ENCODE results near the gene FAM149A. TPM values are rescaled to one million over a fixed set of nuclear protein-coding genes. Genes with fewer than 3 reads are reported as not detected.

Gene FAM149A
- total RNA-seq, 4 donors from 2014 or later = 1.5 to 5.9 (median 3.3) TPM

DNA sequence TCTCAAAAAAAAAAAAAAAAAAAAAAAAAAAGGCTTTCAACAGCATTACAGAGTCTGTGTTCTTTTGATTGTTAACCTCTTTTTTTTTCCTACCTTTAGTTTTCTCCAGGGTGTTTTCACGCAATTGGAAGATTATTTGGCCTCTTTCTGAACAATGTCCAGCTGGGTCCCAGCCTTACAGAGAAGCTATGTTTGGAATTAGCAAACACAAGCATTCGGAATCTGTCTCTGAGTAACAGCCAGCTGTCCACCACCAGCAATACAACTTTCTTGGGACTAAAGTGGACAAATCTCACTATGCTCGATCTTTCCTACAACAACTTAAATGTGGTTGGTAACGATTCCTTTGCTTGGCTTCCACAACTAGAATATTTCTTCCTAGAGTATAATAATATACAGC, 22.3 kb upstream of the FAM149A start:
- Histone ChIP-seq H3K4me3 (no peak overlapping the region), H3K27ac (no peak overlapping the region), H3K36me3 (no peaks in the 10 kb centered on the region), H3K4me1 (no peaks in the 10 kb centered on the region), H3K9me3 (no peaks in the 10 kb centered on the region), H3K27me3 (no peaks in the 10 kb centered on the region)
- in situ Hi-C loops (cut with MboI; ENCODE audit: low sequenced_read_pairs in 4 of 4) = no loop called here
- DNase-seq (no peak), ATAC-seq (no peak)
- intact Hi-C loops (cut with DNase I; ENCODE audit: low total_unique reads) = no loop called here
- TF ChIP-seq, protein P1, sequence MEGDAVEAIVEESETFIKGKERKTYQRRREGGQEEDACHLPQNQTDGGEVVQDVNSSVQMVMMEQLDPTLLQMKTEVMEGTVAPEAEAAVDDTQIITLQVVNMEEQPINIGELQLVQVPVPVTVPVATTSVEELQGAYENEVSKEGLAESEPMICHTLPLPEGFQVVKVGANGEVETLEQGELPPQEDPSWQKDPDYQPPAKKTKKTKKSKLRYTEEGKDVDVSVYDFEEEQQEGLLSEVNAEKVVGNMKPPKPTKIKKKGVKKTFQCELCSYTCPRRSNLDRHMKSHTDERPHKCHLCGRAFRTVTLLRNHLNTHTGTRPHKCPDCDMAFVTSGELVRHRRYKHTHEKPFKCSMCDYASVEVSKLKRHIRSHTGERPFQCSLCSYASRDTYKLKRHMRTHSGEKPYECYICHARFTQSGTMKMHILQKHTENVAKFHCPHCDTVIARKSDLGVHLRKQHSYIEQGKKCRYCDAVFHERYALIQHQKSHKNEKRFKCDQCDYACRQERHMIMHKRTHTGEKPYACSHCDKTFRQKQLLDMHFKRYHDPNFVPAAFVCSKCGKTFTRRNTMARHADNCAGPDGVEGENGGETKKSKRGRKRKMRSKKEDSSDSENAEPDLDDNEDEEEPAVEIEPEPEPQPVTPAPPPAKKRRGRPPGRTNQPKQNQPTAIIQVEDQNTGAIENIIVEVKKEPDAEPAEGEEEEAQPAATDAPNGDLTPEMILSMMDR (IDR thresholded peaks at IDR 0.05 in 4 of 5, conservative IDR thresholded peaks at IDR 0.05 in 1 of 5) = no peak
- no peak for TF ChIP-seq POLR2A (IDR thresholded peaks at IDR 0.05)

DNA sequence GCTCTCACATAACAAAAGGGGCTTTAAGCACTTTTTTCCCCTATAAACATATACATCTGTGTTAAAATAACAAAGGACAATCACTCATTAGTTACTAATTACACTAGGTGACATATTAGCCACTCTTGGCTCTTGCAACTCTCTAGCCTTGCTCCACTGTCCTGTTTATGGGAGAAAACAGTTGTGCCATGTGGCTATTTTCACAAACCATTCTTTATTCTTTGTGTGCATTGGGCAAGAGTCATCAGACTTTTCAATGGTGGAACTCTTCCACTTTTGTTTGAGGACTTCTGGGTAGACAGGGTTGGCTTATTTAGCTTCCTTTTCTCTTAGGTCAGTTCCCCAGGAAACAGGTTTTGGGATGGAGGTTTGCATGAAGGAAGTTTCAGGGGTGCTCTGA, 16.0 kb upstream of the FAM149A start:
- DNase-seq (no peak), ATAC-seq (no peak)
- in situ Hi-C loops (cut with MboI; ENCODE audit: low sequenced_read_pairs in 4 of 4) = no loop called here
- H3K9me3 ChIP-seq = no peaks in the 10 kb centered on the region
- no peak overlapping the region for H3K4me3 ChIP-seq
- no peaks in the 10 kb centered on the region for H3K27me3 ChIP-seq
- H3K4me1 ChIP-seq = no peaks in the 10 kb centered on the region
- no peak overlapping the region for H3K27ac ChIP-seq
- TF ChIP-seq, protein P1 (IDR thresholded peaks at IDR 0.05 in 4 of 5, conservative IDR thresholded peaks at IDR 0.05 in 1 of 5) = no peak
- TF ChIP-seq POLR2A (IDR thresholded peaks at IDR 0.05) = no peak
- intact Hi-C loops (cut with DNase I; ENCODE audit: low total_unique reads) = no loop called here
- H3K36me3 ChIP-seq = no peaks in the 10 kb centered on the region

DNA sequence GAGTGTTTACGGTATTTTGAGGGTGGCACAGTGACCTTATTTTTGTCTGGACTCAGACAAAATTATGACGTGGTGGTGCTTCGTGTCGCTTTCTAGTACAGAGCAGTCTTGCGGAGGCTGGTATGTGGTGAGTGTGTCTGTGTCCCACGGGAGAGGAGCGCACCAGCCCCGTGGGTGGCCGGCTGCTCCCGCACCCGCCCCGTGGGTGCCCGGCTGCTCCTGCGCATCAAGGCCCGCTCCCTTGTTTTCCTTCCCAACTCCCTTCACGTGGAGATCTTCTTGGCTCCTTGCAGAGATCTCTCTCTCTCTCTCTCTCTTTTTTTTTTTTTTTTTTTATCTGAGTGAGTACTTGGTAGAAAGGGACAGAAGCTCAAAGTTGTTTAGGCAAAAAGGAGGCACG, 12.2 kb upstream of the FAM149A start:
- Histone ChIP-seq H3K36me3 (no peaks in the 10 kb centered on the region), H3K4me3 (no peak overlapping the region), H3K27me3 (no peaks in the 10 kb centered on the region), H3K9me3 (no peaks in the 10 kb centered on the region), H3K4me1 (no peaks in the 10 kb centered on the region), H3K27ac (no peak overlapping the region)
- no peak for ATAC-seq
- in situ Hi-C loops (cut with MboI; ENCODE audit: low sequenced_read_pairs in 4 of 4) (no loop called here), intact Hi-C loops (cut with DNase I; ENCODE audit: low total_unique reads) (no loop called here)
- TF ChIP-seq, protein P1 (IDR thresholded peaks at IDR 0.05 in 4 of 5, conservative IDR thresholded peaks at IDR 0.05 in 1 of 5) = no peak
- TF ChIP-seq POLR2A (IDR thresholded peaks at IDR 0.05) = no peak
- no peak for DNase-seq

DNA sequence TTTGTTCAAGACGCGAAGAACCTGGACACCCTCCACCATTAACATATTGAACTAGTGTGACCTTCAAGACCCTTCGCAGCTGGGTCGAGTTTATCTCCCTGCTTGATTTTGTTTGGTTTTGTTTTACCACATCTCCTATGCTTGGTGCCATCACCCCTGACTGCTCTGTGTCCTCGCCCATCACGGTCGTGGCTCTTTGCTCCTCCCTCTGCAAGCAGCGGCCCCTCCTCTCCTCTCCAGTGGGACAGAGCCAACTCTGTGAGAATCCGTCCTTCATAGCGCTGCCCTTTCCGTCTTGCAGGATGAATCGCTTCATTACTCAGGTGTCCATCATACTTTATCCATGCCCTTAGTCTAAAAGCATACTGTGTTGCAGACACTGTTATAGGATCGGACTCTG, 9.1 kb upstream of the FAM149A start:
- TF ChIP-seq POLR2A (IDR thresholded peaks at IDR 0.05) = no peak
- TF ChIP-seq, protein P1 (IDR thresholded peaks at IDR 0.05 in 4 of 5, conservative IDR thresholded peaks at IDR 0.05 in 1 of 5) = no peak
- Histone ChIP-seq H3K4me3 (no peak overlapping the region), H3K27ac (no peak overlapping the region), H3K4me1 (no peaks in the 10 kb centered on the region), H3K27me3 (no peaks in the 10 kb centered on the region), H3K9me3 (no peaks in the 10 kb centered on the region), H3K36me3 (no peaks in the 10 kb centered on the region)
- no peak for ATAC-seq
- intact Hi-C loops (cut with DNase I; ENCODE audit: low total_unique reads) = no loop called here
- in situ Hi-C loops (cut with MboI; ENCODE audit: low sequenced_read_pairs in 4 of 4) = no loop called here
- DNase-seq = no peak

DNA sequence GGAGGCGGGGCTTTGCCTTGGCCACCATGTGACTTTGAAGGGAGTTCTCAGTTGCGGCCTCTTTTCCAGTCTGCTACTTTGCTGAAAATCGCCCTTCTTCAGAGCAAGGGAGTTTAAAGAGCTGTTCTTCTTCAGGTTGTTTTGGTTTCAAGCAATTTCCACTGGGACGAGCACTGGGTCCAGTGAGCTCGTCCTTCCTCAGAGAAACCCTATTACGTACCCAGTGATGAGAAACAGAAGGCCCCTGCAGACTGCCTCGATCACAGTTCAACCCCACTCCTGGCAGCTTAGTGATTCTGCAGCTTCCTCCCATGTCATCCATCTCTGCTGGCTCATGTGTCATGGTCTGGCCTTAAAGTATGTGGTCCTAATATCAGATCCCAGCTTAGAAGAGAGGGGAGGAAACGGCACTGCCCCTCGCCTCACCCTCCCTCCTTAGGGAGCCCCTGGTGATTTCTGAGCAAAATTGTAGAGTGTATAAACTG, 7.8 kb upstream of the FAM149A start:
- Histone ChIP-seq H3K27ac (no peak overlapping the region), H3K4me1 (no peaks in the 10 kb centered on the region), H3K27me3 (no peaks in the 10 kb centered on the region), H3K36me3 (no peaks in the 10 kb centered on the region), H3K9me3 (no peaks in the 10 kb centered on the region), H3K4me3 (no peak overlapping the region)
- no peak for TF ChIP-seq POLR2A (IDR thresholded peaks at IDR 0.05)
- TF ChIP-seq, protein P1 (IDR thresholded peaks at IDR 0.05 in 4 of 5, conservative IDR thresholded peaks at IDR 0.05 in 1 of 5) = no peak
- DNase-seq (no peak), ATAC-seq (no peak)
- intact Hi-C loops (cut with DNase I; ENCODE audit: low total_unique reads) (no loop called here), in situ Hi-C loops (cut with MboI; ENCODE audit: low sequenced_read_pairs in 4 of 4) (no loop called here)
